Retina (tissue), 1 donor: Measurements from ENCODE around the gene ESPN.
"Not testable (repeated sequence)": the region's sequence is repeated elsewhere in the genome, so short reads cannot be mapped to it uniquely, and the experiment has no call there.

Source experiments
- DNase-seq: peaks from one replicate; pipeline ENCODE4 v3.0.0-alpha.2; 2016

Gene ESPN

GRCh38 chr1:6485168-6486101 lies 60.9 kb downstream of the ESPN start:
- DNase-seq = peak; percentile 52

GRCh38 chr1:6486433-6487011 lies 61.9 kb downstream of the ESPN start:
- peak; percentile 90 for DNase-seq

- no peak for DNase-seq
These were observed 63.4 kb downstream of the ESPN start for GRCh38 chr1:6487804-6488484.

- no peak for DNase-seq
These were observed 64.2 kb downstream of the ESPN start for GRCh38 chr1:6488602-6489382.

GRCh38 chr1:6489383-6489765 lies 64.8 kb downstream of the ESPN start:
- DNase-seq = no peak

- DNase-seq = peak; percentile 86
These were observed 65.2 kb downstream of the ESPN start for GRCh38 chr1:6489799-6490180.

GRCh38 chr1:6490181-6491080 lies 65.9 kb downstream of the ESPN start:
- peak; percentile 81 for DNase-seq

GRCh38 chr1:6491081-6491449 lies 66.5 kb downstream of the ESPN start:
- DNase-seq = no peak

- DNase-seq = no peak
These were observed 66.9 kb downstream of the ESPN start, which contains the start of gene PLEKHG5 for GRCh38 chr1:6491480-6491962. PLEKHG5 (minus strand) TSS chr1:6491667; CDS start chr1:6477571, 14,096 bp downstream.

GRCh38 chr1:6491966-6492365 lies 67.4 kb downstream of the ESPN start:
- DNase-seq = no peak

- not testable (repeated sequence) for DNase-seq
These were observed 69.3 kb downstream of the ESPN start for GRCh38 chr1:6493834-6494223.

- no peak for DNase-seq
These were observed 70.1 kb downstream of the ESPN start for GRCh38 chr1:6494627-6495026.

GRCh38 chr1:6495041-6495441 lies 70.5 kb downstream of the ESPN start:
- DNase-seq = no peak

GRCh38 chr1:6495540-6496364 lies 71.2 kb downstream of the ESPN start:
- DNase-seq = no peak

- DNase-seq = no peak
These were observed 71.8 kb downstream of the ESPN start for GRCh38 chr1:6496365-6496721.

GRCh38 chr1:6496890-6497214 lies 72.3 kb downstream of the ESPN start:
- DNase-seq = no peak

GRCh38 chr1:6497215-6497866 lies 72.8 kb downstream of the ESPN start:
- peak; percentile 86 for DNase-seq

- no peak for DNase-seq
These were observed 73.4 kb downstream of the ESPN start for GRCh38 chr1:6497867-6498575.

GRCh38 chr1:6498576-6499111 lies 74.1 kb downstream of the ESPN start:
- no peak for DNase-seq
